NCI-H2196 treated with DMSO at 0.1 percent for 48 hours (cell line): Measurements from ENCODE around the gene FGF14.

Experiments used
- DNase-seq: peaks from one replicate; lab custom pipeline; 2025; ENCODE audit not compliant: unreplicated experiment; lab: John Stamatoyannopoulos, UW

The FGF14 gene

GRCh38 chr13:102260256-102260655 lies 141.6 kb downstream of the FGF14 start:
- no peak for DNase-seq

- DNase-seq, result no peak
Measured at GRCh38 chr13:102255409-102255808, 146.4 kb downstream of the FGF14 start.

- no peak for DNase-seq
Measured at GRCh38 chr13:102251817-102252216, 150.0 kb downstream of the FGF14 start.

- no peak for DNase-seq
Measured at GRCh38 chr13:102250448-102250847, 151.4 kb downstream of the FGF14 start.

GRCh38 chr13:102244607-102245227 lies 157.1 kb downstream of the FGF14 start:
- DNase-seq, result no peak

GRCh38 chr13:102240110-102240509 lies 161.7 kb downstream of the FGF14 start:
- no peak for DNase-seq

GRCh38 chr13:102237230-102237629 lies 164.6 kb downstream of the FGF14 start:
- DNase-seq, result no peak

GRCh38 chr13:102236830-102237229 lies 165.0 kb downstream of the FGF14 start:
- no peak for DNase-seq

- DNase-seq, result no peak
Measured at GRCh38 chr13:102236341-102236740, 165.5 kb downstream of the FGF14 start.

- DNase-seq, result no peak
Measured at GRCh38 chr13:102235689-102236088, 166.2 kb downstream of the FGF14 start.

- no peak for DNase-seq
Measured at GRCh38 chr13:102234618-102235017, 167.2 kb downstream of the FGF14 start.

GRCh38 chr13:102233566-102234208 lies 168.2 kb downstream of the FGF14 start:
- DNase-seq, result no peak

GRCh38 chr13:102231479-102231878 lies 170.4 kb downstream of the FGF14 start:
- DNase-seq, result no peak

- DNase-seq, result no peak
Measured at GRCh38 chr13:102227741-102228140, 174.1 kb downstream of the FGF14 start.

GRCh38 chr13:102226591-102226990 lies 175.3 kb downstream of the FGF14 start:
- no peak for DNase-seq

- no peak for DNase-seq
Measured at GRCh38 chr13:102225892-102226291, 176.0 kb downstream of the FGF14 start.

GRCh38 chr13:102220681-102221228 lies 181.1 kb downstream of the FGF14 start:
- DNase-seq, result no peak

- DNase-seq, result no peak
Measured at GRCh38 chr13:102214956-102215355, 186.9 kb downstream of the FGF14 start.

GRCh38 chr13:102212729-102213128 lies 189.1 kb downstream of the FGF14 start:
- DNase-seq, result no peak

- DNase-seq, result no peak
Measured at GRCh38 chr13:102208347-102208746, 193.5 kb downstream of the FGF14 start.

GRCh38 chr13:102207680-102208342 lies 194.0 kb downstream of the FGF14 start:
- no peak for DNase-seq

- DNase-seq, result no peak
Measured at GRCh38 chr13:102203718-102204117, 198.1 kb downstream of the FGF14 start.
